GM19099 (cell line): Measurements from ENCODE around the gene ZNF101.

Experiments used
- POLR2A ChIP-seq: IDR thresholded peaks from 3 replicates; pipeline ENCODE4 v1.6.1; 2011; ENCODE audit warnings: low read depth; ENCODE audit not compliant: insufficient read length; ENCODE audit errors: extremely low read depth

Gene ZNF101

DNA sequence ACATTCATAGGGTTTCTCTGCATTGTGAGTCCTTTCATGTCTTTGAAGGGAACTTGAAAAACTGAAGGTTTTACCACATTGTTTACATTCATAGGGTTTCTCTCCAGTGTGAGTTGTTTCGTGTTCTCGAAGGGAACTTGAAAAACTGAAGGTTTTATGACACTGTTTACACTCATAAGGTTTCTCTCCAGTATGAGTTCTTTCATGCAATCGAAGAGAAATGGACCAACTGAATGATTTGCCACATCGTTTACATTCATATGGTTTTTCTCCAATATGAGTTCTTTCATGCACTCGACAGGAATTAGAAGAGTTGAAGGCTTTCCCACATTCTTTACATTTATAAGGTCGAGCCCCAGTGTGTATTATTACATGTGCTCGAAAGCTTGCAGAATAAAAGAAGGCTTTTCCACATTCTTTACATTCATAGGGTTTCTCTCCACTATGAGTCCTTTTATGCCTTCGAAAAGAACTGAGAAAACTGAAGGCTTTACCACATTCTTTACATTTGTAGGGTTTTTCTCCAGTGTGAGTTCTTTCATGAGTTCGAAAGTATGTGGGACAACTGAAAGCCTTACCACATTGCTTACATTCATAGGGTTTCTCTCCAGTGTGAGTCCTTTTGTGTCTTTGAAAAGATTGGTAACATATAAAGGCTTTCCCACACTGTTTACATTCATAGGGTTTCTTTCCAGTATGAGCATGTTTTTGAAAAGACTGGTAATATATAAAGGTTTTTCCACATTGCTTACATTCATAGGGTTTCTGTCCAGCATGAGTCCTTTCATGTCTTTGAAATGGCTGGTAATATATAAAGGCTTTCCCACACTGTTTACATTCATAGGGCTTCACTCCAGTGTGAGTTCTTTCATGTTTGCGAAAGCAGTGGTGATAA, 43.5 kb downstream of the ZNF101 start:
- no peak for TF ChIP-seq POLR2A

DNA sequence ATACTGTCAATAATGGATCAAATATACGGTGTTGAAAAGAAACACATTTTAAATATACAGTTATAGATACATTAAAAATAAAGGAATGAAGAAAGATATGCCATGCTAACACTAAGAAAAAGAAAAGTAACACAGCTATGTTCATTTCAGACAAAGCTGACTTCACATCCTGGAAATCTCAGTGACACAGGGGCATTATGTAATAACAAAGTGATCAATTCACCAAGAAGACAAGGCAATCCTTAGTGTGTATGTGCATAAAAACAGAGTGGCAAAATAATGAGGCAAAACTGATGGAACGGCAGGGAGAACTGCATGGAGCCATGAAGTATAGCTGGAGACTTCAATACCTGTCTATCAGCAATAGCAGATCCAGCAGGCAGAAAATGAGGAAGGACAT, 51.2 kb downstream of the ZNF101 start:
- TF ChIP-seq POLR2A: no peak

DNA sequence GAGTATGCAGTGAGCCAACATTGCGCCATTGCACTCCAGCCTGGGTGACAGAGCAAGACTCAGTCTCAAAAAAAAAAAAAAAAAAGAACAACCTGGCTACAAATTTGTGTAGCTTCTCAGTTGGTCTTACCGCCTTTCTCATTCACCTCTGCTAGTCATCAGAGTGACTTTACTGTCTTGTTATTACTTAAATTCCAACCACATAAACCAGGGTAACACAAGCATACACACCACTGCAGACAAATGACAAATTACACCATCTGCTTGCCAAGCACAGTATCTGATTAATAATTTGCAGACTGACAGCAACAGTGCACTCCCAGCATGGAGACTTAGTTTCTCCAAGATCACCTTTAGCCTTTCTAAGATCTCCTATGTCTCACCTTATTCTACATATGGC, 53.3 kb downstream of the ZNF101 start:
- TF ChIP-seq POLR2A: no peak

DNA sequence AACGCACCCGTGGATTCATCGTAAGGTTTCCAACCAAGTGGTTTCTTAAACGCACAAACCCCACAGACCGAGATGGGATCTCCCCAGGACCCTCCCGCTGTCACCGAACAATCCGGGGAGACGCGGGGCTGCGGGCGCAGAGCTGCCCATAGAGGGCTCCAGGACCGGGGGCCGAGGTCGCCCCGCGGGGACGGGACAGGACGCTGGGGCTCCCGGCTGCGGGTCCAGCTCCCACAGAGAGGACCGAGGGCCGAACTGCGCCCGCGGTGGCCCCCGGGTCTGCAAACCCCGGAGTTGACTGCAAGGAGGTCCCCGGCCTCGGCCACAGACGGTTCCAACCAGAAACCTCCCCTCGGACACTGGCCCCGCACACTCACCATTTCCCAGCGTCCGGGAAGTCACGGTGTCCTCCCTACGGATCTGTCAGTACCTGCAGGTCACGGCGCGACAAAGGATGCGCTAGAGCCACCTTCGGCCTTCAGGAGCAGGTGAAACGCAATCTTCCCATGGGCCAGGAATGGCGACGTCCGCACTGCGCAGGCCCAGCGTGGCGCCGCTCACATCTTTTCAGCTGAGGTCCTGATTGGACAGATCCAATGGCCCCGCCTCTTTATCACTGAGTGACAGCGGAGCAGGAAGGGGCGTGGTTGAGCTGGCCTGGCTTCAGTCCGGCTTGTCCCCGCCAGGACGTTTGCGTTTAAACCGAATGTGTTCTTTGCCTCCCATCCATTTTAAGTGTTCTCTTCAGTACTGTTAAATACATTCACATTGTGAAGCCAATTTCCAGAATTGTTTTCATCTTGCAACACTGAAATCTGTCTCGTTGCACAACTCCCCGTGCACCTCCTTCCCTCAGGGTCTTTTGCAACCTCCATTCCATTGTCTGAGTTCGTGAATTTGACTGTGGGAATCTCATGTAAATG, 64.2 kb downstream of the ZNF101 start, which contains the start of gene ZNF14:
ZNF14 (minus strand) TSS at position 534 of the 923 bp plus-strand sequence; CDS start at position 380, 154 bp downstream.
- peak; percentile 85 for TF ChIP-seq POLR2A
